Breast epithelium (tissue), 4 donors: Measurements from ENCODE around the gene PEF1. TPM values are rescaled to one million over a fixed set of nuclear protein-coding genes. Genes with fewer than 3 reads are reported as not detected.

Experiments used
- DNase-seq, 2 donors: peaks; one replicate each; pipeline ENCODE4 v3.0.0-alpha.2; 2019; ENCODE audit warnings: low spot score in 2 of 2
- H3K27ac ChIP-seq, 2 donors: fragments of 200-600 bp; sonication (generic) in 1 of 2; one replicate each; pipeline ENCODE4 v1.5.1; 2016 to 2019; ENCODE audit warnings: mild to moderate bottlenecking in 1 of 2
- H3K27me3 ChIP-seq, 2 donors: fragments of 200-600 bp; sonication (generic) in 1 of 2; one replicate each; pipeline versions ENCODE4 v1.5.1 to v1.6.0; 2017 to 2019; ENCODE audit warnings: control low read depth in 1 of 2, mild to moderate bottlenecking in 1 of 2
- H3K36me3 ChIP-seq: fragments of 200-600 bp; one replicate; pipeline ENCODE4 v1.5.1; 2019
- H3K4me1 ChIP-seq, 2 donors: fragments of 200-600 bp; sonication (generic); one replicate each; pipeline ENCODE4 v1.5.1; 2016 to 2019; ENCODE audit warnings: control low read depth in 1 of 2
- H3K4me3 ChIP-seq, 3 donors: fragments of 200-600 bp; sonication (generic); 1 replicate in 2 of 3; 2 replicates in 1 of 3; pipeline ENCODE4 v1.5.1; 2016 to 2019; ENCODE audit warnings: mild to moderate bottlenecking in 3 of 3, moderate library complexity in 2 of 3
- H3K9me3 ChIP-seq, 2 donors: fragments of 200-600 bp; sonication (generic) in 1 of 2; one replicate each; pipeline ENCODE4 v1.5.1; 2016 to 2019; ENCODE audit warnings: control low read depth in 1 of 2
- CTCF ChIP-seq, 3 donors: fragments of 450-650 bp; IDR thresholded peaks; one replicate each; pipeline ENCODE4 v1.5.1; 2016 to 2017; ENCODE audit warnings: antibody characterized with exemption in 3 of 3, mild to moderate bottlenecking in 3 of 3, moderate library complexity in 3 of 3
- POLR2A ChIP-seq: fragments of 450-650 bp; IDR thresholded peaks from one replicate; pipeline ENCODE4 v1.6.1; 2016; ENCODE audit warnings: antibody characterized with exemption, mild to moderate bottlenecking, moderate library complexity
- POLR2AphosphoS5 ChIP-seq, 3 donors: sonication (generic); formaldehyde crosslinking; IDR thresholded peaks; one replicate each; pipeline ENCODE4 v1.6.1; 2017; ENCODE audit warnings: antibody characterized with exemption in 3 of 3
- intact Hi-C: fragments of 100-400 bp; cut with DNase I; formaldehyde crosslinking; loops from one replicate; pipeline ENCODE4 v1.15.1; 2023; ENCODE audit warnings: low total_unique reads
- total RNA-seq, 3 donors: library from RNA; depleted of rRNA; stranded (reverse); fragments of >200 nt; gene quantifications; one replicate each; pipeline ENCODE4 v1.1.0, GENCODE V29; 2016

The PEF1 gene
- total RNA-seq, 3 donors from 2014 or later, result 67.8 to 84.9 (median 70.1) TPM

- peak overlapping the region; percentile 56 to 85 for H3K27ac ChIP-seq
- H3K36me3 ChIP-seq, result no peaks in the 10 kb centered on the region
- peak overlapping the region; percentile 30 to 72 (median 60) for H3K4me3 ChIP-seq
- no peaks in the 10 kb centered on the region for H3K27me3 ChIP-seq
- intact Hi-C loops, result no loop called here
- H3K4me1 ChIP-seq, result peaks cover 0 to 5% of the 10 kb centered on the region in 2 donors
- DNase-seq, result no peak
- no peaks in the 10 kb centered on the region for H3K9me3 ChIP-seq
- no peak for TF ChIP-seq POLR2A
- no peak for TF ChIP-seq POLR2AphosphoS5 (IDR thresholded peaks at IDR 0.05)
- TF ChIP-seq CTCF (IDR thresholded peaks at IDR 0.05), result no peak
These were observed 63.6 kb downstream of the PEF1 start for GRCh38 chr1:31580891-31581603.

- Histone ChIP-seq H3K27me3 (no peaks in the 10 kb centered on the region), H3K9me3 (no peaks in the 10 kb centered on the region), H3K36me3 (no peaks in the 10 kb centered on the region), H3K4me1 (peaks cover 0 to 5% of the 10 kb centered on the region in 2 donors), H3K27ac (peak overlapping the region; percentile 56 to 85), H3K4me3 (peak overlapping the region; percentile 30 to 72 (median 60))
- no peak for TF ChIP-seq CTCF (IDR thresholded peaks at IDR 0.05)
- no peak for TF ChIP-seq POLR2A
- TF ChIP-seq POLR2AphosphoS5 (IDR thresholded peaks at IDR 0.05), result no peak
- no peak for DNase-seq
- intact Hi-C loops, result no loop called here
These were observed 64.2 kb downstream of the PEF1 start for GRCh38 chr1:31580513-31580870.

Other genes with a start within 250 kb of the PEF1 start
- gene SERINC2, start 231.7 kb downstream of the PEF1 start, total RNA-seq, result 10 to 100 TPM; 10.4 to 50.6 (median 30.5) TPM
- 100 to 1,000 TPM in 2 of 3 donors, 10 to 100 TPM in 1; 85.9 to 187 (median 144) TPM for gene TINAGL1, start 68.4 kb downstream of the PEF1 start, total RNA-seq
- gene HCRTR1, start 27.2 kb downstream of the PEF1 start, total RNA-seq, result not detected
- 10 to 100 TPM; 55.2 to 79.5 (median 58.7) TPM for gene COL16A1, start 59.1 kb upstream of the PEF1 start, total RNA-seq
- gene ADGRB2, start 119.5 kb upstream of the PEF1 start, total RNA-seq, result 1 to 10 TPM; 1.3 to 4.9 (median 2.9) TPM
- gene SPOCD1, start 171.1 kb upstream of the PEF1 start, total RNA-seq, result 10 to 100 TPM in 1 of 3 donors, 1 to 10 TPM in 1, under 1 TPM in 1; 0.15 to 11.1 (median 1.1) TPM